Stimulated activated CD4-positive, alpha-beta T cell treated with anti-CD3 and anti-CD28 coated beads, Interleukin-4, amount 100 ng/mL, for 48 hours (primary cell): ENCODE measurements around the gene FAM221A.
"Not testable (repeated sequence)": the region's sequence is repeated elsewhere in the genome, so short reads cannot be mapped to it uniquely, and the experiment has no call there.

Source experiments
- DNase-seq, 2 donors: peaks; one replicate each; pipeline ENCODE4 v3.0.0-alpha.2; 2020; ENCODE audit warnings: low read depth in 2 of 2

The FAM221A gene

GRCh38 chr7:23679898-23680413 lies at the start of gene FAM221A:
Gene FAM221A (plus strand): TSS chr7:23680199. CDS start chr7:23680219, 20 bp downstream.
- DNase-seq: peak; percentile 80 to 81

GRCh38 chr7:23633417-23633816 lies 46.6 kb upstream of the FAM221A start:
- no peak for DNase-seq

GRCh38 chr7:23645822-23646221 lies 34.2 kb upstream of the FAM221A start:
- no peak for DNase-seq

- no peak for DNase-seq
Measured at GRCh38 chr7:23653942-23654341, 26.1 kb upstream of the FAM221A start.

- DNase-seq: no peak
Measured at GRCh38 chr7:23654508-23654907, 25.5 kb upstream of the FAM221A start.

- DNase-seq: no peak
Measured at GRCh38 chr7:23655433-23655832, 24.6 kb upstream of the FAM221A start.

GRCh38 chr7:23658831-23659427 lies 21.1 kb upstream of the FAM221A start:
- DNase-seq: no peak

GRCh38 chr7:23661385-23661784 lies 18.6 kb upstream of the FAM221A start:
- no peak for DNase-seq

- no peak for DNase-seq
Measured at GRCh38 chr7:23662124-23662983, 17.6 kb upstream of the FAM221A start.

GRCh38 chr7:23662984-23663313 lies 17.1 kb upstream of the FAM221A start:
- DNase-seq: no peak

GRCh38 chr7:23664122-23664521 lies 15.9 kb upstream of the FAM221A start:
- DNase-seq: no peak

GRCh38 chr7:23672033-23672432 lies 8.0 kb upstream of the FAM221A start:
- no peak for DNase-seq

- DNase-seq: peak; percentile 18 to 26
Measured at GRCh38 chr7:23680414-23681405, 711 bp downstream of the FAM221A start.

GRCh38 chr7:23684041-23684440 lies 4.0 kb downstream of the FAM221A start:
- not testable (repeated sequence) for DNase-seq

GRCh38 chr7:23685731-23686130 lies 5.7 kb downstream of the FAM221A start:
- no peak for DNase-seq

GRCh38 chr7:23687011-23687410 lies 7.0 kb downstream of the FAM221A start:
- DNase-seq: no peak

- DNase-seq: no peak
Measured at GRCh38 chr7:23689165-23689564, 9.2 kb downstream of the FAM221A start.

GRCh38 chr7:23691320-23691719 lies 11.3 kb downstream of the FAM221A start:
- DNase-seq: no peak

- no peak for DNase-seq
Measured at GRCh38 chr7:23693224-23693623, 13.2 kb downstream of the FAM221A start.

- peak; percentile 51 to 54 for DNase-seq
Measured at GRCh38 chr7:23696916-23697441, 17.0 kb downstream of the FAM221A start.

- no peak for DNase-seq
Measured at GRCh38 chr7:23698822-23699221, 18.8 kb downstream of the FAM221A start.

GRCh38 chr7:23700046-23700445 lies 20.0 kb downstream of the FAM221A start:
- no peak for DNase-seq
